H1 (cell line): Measurements from ENCODE around the gene ATG16L1. TPM values are rescaled to one million over a fixed set of nuclear protein-coding genes. Genes with fewer than 3 reads are reported as not detected.

Experiments
- CTCF ChIA-PET: fragments of 300-600 bp; sonication (Branson Sonifier 250); formaldehyde crosslinking; loops from one replicate; lab custom pipeline; 2021; ENCODE audit not compliant: partially characterized antibody; lab: Charles Lee
- POLR2A ChIA-PET: fragments of 300-600 bp; sonication (Branson Sonifier 250); formaldehyde crosslinking; loops from one replicate; lab custom pipeline; 2021; ENCODE audit warnings: inconsistent platforms; ENCODE audit not compliant: partially characterized antibody; lab: Charles Lee
- DNase-seq, 2 experiments: peaks; one replicate each; pipeline versions ENCODE4 v3.0.0 to v3.0.0-alpha.2; 2010 to 2022; ENCODE audit warnings: low spot score in 2 of 2, low read depth in 1 of 2, mixed read lengths in 1 of 2
- FAIRE-seq: peaks from 2 replicates; lab custom pipeline; 2011; peaks lifted over from hg19 to GRCh38; lab: Jason Lieb, UNC
- H2AFZ ChIP-seq: 2 replicates; pipeline ENCODE4 v1.8.1; 2012; ENCODE audit warnings: low read length, inconsistent platforms
- H2AK5ac ChIP-seq: 2 replicates; pipeline ENCODE4 v1.6.1; 2013; ENCODE audit warnings: low read depth, low read length
- H2BK120ac ChIP-seq: replicated peaks from 2 replicates; pipeline ENCODE3; 2013; ENCODE audit warnings: low read depth, low read length, inconsistent platforms
- H2BK12ac ChIP-seq: 2 replicates; pipeline ENCODE4 v1.6.1; 2013; ENCODE audit warnings: low read depth, low read length
- H2BK15ac ChIP-seq: 2 replicates; pipeline ENCODE4 v1.6.1; 2013; ENCODE audit warnings: low read length
- H2BK20ac ChIP-seq: 2 replicates; pipeline ENCODE4 v1.6.1; 2013; ENCODE audit warnings: low read length
- H2BK5ac ChIP-seq: 2 replicates; pipeline ENCODE4 v1.6.1; 2013; ENCODE audit warnings: low read depth, low read length
- H3K14ac ChIP-seq: 2 replicates; pipeline ENCODE4 v1.6.1; 2013; ENCODE audit warnings: inconsistent platforms; ENCODE audit not compliant: insufficient read length
- H3K18ac ChIP-seq: 2 replicates; pipeline ENCODE4 v1.6.1; 2013; ENCODE audit warnings: low read length; ENCODE audit errors: extremely low read depth
- H3K23ac ChIP-seq: 2 replicates; pipeline ENCODE4 v1.6.1; 2013; ENCODE audit warnings: inconsistent platforms; ENCODE audit not compliant: insufficient read length
- H3K23me2 ChIP-seq: 2 replicates; pipeline ENCODE4 v1.6.1; 2013; ENCODE audit warnings: low read depth, low read length
- H3K27ac ChIP-seq: 2 replicates; pipeline ENCODE4 v1.6.1; 2011; ENCODE audit warnings: low read depth, low read length, inconsistent platforms
- H3K27me3 ChIP-seq, 4 experiments: replicated peaks in 1 of 4; 1 replicate in 1 of 4; 2 replicates in 3 of 4; pipeline versions ENCODE4 v1.6.1 to v1.8.1; 2011 to 2013; ENCODE audit warnings: low read length in 3 of 4, mild to moderate bottlenecking in 3 of 4, inconsistent platforms in 2 of 4, mixed read lengths in 2 of 4, moderate library complexity in 1 of 4; ENCODE audit not compliant: control insufficient read depth in 3 of 4, insufficient read depth in 3 of 4; ENCODE audit errors: extremely low read depth in 1 of 4
- H3K36me3 ChIP-seq, 4 experiments: 2 replicates each; pipeline versions ENCODE4 v1.6.1 to v1.8.1; 2011 to 2013; ENCODE audit warnings: mild to moderate bottlenecking in 4 of 4, low read length in 3 of 4, moderate library complexity in 2 of 4, control low read depth in 1 of 4, inconsistent platforms in 1 of 4; ENCODE audit not compliant: insufficient read depth in 4 of 4, control insufficient read depth in 2 of 4
- H3K4ac ChIP-seq: replicated peaks from 2 replicates; pipeline ENCODE3; 2013; ENCODE audit warnings: low read length, low read depth, mixed read lengths, inconsistent platforms; ENCODE audit not compliant: insufficient read length
- H3K4me1 ChIP-seq, 4 experiments: replicated peaks in 1 of 4; 1 replicate in 1 of 4; 2 replicates in 3 of 4; pipeline versions ENCODE4 v1.6.1 to v1.8.1; 2011 to 2013; ENCODE audit warnings: low read length in 3 of 4, inconsistent platforms in 2 of 4, mixed read lengths in 1 of 4; ENCODE audit not compliant: insufficient read depth in 4 of 4, control insufficient read depth in 3 of 4
- H3K4me2 ChIP-seq, 2 experiments: 2 replicates each; pipeline versions ENCODE4 v1.6.1 to v1.8.1; 2011 to 2013; ENCODE audit warnings: low read depth in 2 of 2, low read length in 2 of 2, control low read depth in 1 of 2, inconsistent platforms in 1 of 2, mild to moderate bottlenecking in 1 of 2; ENCODE audit not compliant: insufficient read depth in 1 of 2
- H3K4me3 ChIP-seq, 4 experiments: fragments of 200-600, 300-600 bp in 1 of 4; sonication (generic), shearing (Covaris generic), sonication (Bioruptor Twin) in 1 of 4; 2 replicates each; pipeline versions ENCODE4 v1.5.1 to v1.8.1; 2011 to 2016; ENCODE audit warnings: low read length in 4 of 4, low read depth in 3 of 4, control low read depth in 2 of 4, inconsistent platforms in 2 of 4, mild to moderate bottlenecking in 2 of 4, mixed read lengths in 1 of 4, moderate library complexity in 1 of 4; ENCODE audit not compliant: insufficient read depth in 2 of 4; ENCODE audit errors: extremely low read depth in 1 of 4
- H3K56ac ChIP-seq: replicated peaks from 2 replicates; pipeline ENCODE3; 2013; ENCODE audit warnings: low read depth, mild to moderate bottlenecking, mixed read lengths, low read length, inconsistent platforms; ENCODE audit not compliant: insufficient read length
- H3K79me1 ChIP-seq: 2 replicates; pipeline ENCODE4 v1.6.1; 2013; ENCODE audit warnings: low read depth, low read length, control low read depth
- H3K79me2 ChIP-seq, 2 experiments: 2 replicates each; pipeline versions ENCODE4 v1.6.1 to v1.8.1; 2012 to 2013; ENCODE audit warnings: low read length in 2 of 2, mild to moderate bottlenecking in 2 of 2, inconsistent platforms in 1 of 2; ENCODE audit not compliant: insufficient read depth in 2 of 2, control insufficient read depth in 1 of 2
- H3K9ac ChIP-seq, 4 experiments: replicated peaks in 1 of 4; 1 replicate in 1 of 4; 2 replicates in 3 of 4; pipeline versions ENCODE4 v1.6.1 to v1.8.1; 2011 to 2013; ENCODE audit warnings: low read depth in 3 of 4, low read length in 3 of 4, control low read depth in 2 of 4, mild to moderate bottlenecking in 2 of 4, moderate library complexity in 2 of 4, inconsistent platforms in 1 of 4; ENCODE audit errors: extremely low read depth in 1 of 4
- H3K9me3 ChIP-seq, 2 experiments: 2 replicates each; pipeline versions ENCODE4 v1.6.1 to v1.8.1; 2012 to 2013; ENCODE audit warnings: mild to moderate bottlenecking in 2 of 2, moderate library complexity in 2 of 2, control low read depth in 1 of 2, inconsistent platforms in 1 of 2, low read depth in 1 of 2, low read length in 1 of 2, mixed read lengths in 1 of 2; ENCODE audit not compliant: insufficient read depth in 2 of 2
- H4K20me1 ChIP-seq, 2 experiments: replicated peaks in 1 of 2; 2 replicates each; pipeline versions ENCODE3 to v1.8.1; 2011 to 2013; ENCODE audit warnings: inconsistent platforms in 2 of 2, low read length in 2 of 2, mild to moderate bottlenecking in 1 of 2; ENCODE audit not compliant: insufficient read depth in 2 of 2, control insufficient read depth in 1 of 2
- H4K5ac ChIP-seq: 2 replicates; pipeline ENCODE4 v1.6.1; 2013; ENCODE audit warnings: low read length, low read depth, mixed read lengths, inconsistent platforms; ENCODE audit not compliant: insufficient read length
- H4K8ac ChIP-seq: 2 replicates; pipeline ENCODE4 v1.8.0; 2013; ENCODE audit warnings: mild to moderate bottlenecking, moderate library complexity, low read length, inconsistent platforms; ENCODE audit not compliant: insufficient read depth; ENCODE audit errors: extremely low read depth
- H4K91ac ChIP-seq: replicated peaks from 2 replicates; pipeline ENCODE3; 2013; ENCODE audit warnings: low read length, mixed read lengths, inconsistent platforms; ENCODE audit not compliant: insufficient read length
- ATF2 ChIP-seq: IDR thresholded peaks from 2 replicates; pipeline ENCODE4 v1.6.1; 2012; ENCODE audit warnings: low read length, inconsistent platforms
- BACH1 ChIP-seq: IDR thresholded peaks from 2 replicates; pipeline ENCODE4 v1.6.1; 2012; ENCODE audit warnings: low read length, improper control_type of control experiment
- CTCF ChIP-seq, 3 experiments: IDR thresholded peaks; 1 replicate in 2 of 3; 2 replicates in 1 of 3; pipeline versions ENCODE4 v1.5.1 to v1.6.1; 2011; ENCODE audit warnings: low read length in 3 of 3, mild to moderate bottlenecking in 3 of 3, inconsistent platforms in 2 of 3, low read depth in 1 of 3, moderate library complexity in 1 of 3; ENCODE audit not compliant: insufficient read depth in 1 of 3; ENCODE audit errors: control extremely low read depth in 1 of 3
- EGR1 ChIP-seq: IDR thresholded peaks from 2 replicates; pipeline ENCODE4 v1.6.1; 2011; ENCODE audit warnings: low read depth, low read length, borderline replicate concordance
- MAFK ChIP-seq: IDR thresholded peaks from 2 replicates; pipeline ENCODE4 v1.6.1; 2012; ENCODE audit warnings: low read depth, mild to moderate bottlenecking, improper control_type of control experiment, low read length
- POLR2AphosphoS5 ChIP-seq: IDR thresholded peaks from 2 replicates; pipeline ENCODE4 v1.6.1; 2011; ENCODE audit warnings: low read depth, low read length
- SIN3A ChIP-seq, 2 experiments: IDR thresholded peaks in 1 of 2; conservative IDR thresholded peaks in 1 of 2; 2 replicates each; pipeline ENCODE4 v1.6.1; 2011 to 2012; ENCODE audit warnings: low read length in 2 of 2, improper control_type of control experiment in 1 of 2, low read depth in 1 of 2, mild to moderate bottlenecking in 1 of 2
- SUZ12 ChIP-seq: fragments of 200-600 bp; sonication (generic); IDR thresholded peaks from 2 replicates; pipeline ENCODE4 v1.6.1; 2012; ENCODE audit warnings: mild to moderate bottlenecking, inconsistent platforms, low read length, moderate library complexity, mixed read lengths
- TBP ChIP-seq: IDR thresholded peaks from 2 replicates; pipeline ENCODE4 v1.6.1; 2011; ENCODE audit warnings: low read depth, low read length, improper control_type of control experiment
- YY1 ChIP-seq: IDR thresholded peaks from 2 replicates; pipeline ENCODE4 v1.6.1; 2011; ENCODE audit warnings: low read depth, mild to moderate bottlenecking, low read length
- WGBS, 2 experiments: shearing (Covaris generic) in 1 of 2; methylation state at CpG; one replicate each; pipeline versions ENCODE4 v1.1.6 to v1.1.7; 2013 to 2015; ENCODE audit warnings: low lambda C conversion rate in 2 of 2, mixed read lengths in 2 of 2, inconsistent platforms in 1 of 2, low coverage in 1 of 2, missing lambda C conversion rate in 1 of 2; ENCODE audit not compliant: insufficient replicate concordance in 2 of 2, insufficient coverage in 1 of 2, insufficient read length in 1 of 2; ENCODE audit errors: extremely low coverage in 1 of 2, missing lambda C conversion rate in 1 of 2; 5-methylcytosine and 5-hydroxymethylcytosine counted together
- polyA plus RNA-seq, 7 experiments: library from polyadenylated mRNA; depleted of rRNA in 3 of 7; stranded (reverse) in 5 of 7; unstranded in 2 of 7; fragments of >200 nt in 5 of 7; fragments of 200-250 nt in 2 of 7; gene quantifications; 1 replicate in 5 of 7; 2 replicates in 1 of 7; 4 replicates in 1 of 7; pipeline versions ENCODE4 v1.2.1 to v1.2.3, GENCODE V29; 2011 to 2013; ENCODE audit warnings: missing spikeins in 2 of 7, mixed read lengths in 2 of 7
- total RNA-seq: library from RNA; stranded (reverse); fragmentation: NEBNext Ultra II Directional; extraction: Animal tissue kit (Norgen Biotek cat#: 25700); gene quantifications from 2 replicates; pipeline ENCODE4 v1.2.1, GENCODE V29; 2021

ATG16L1 gene
- total and polyA plus RNA-seq, 2 of the 8 experiments (the other 6 are each of a cell fraction or from before 2014, with no cell fraction given): 18.3 to 31.0 TPM

GRCh38 chr2:233275223-233275622, 23.8 kb downstream of the ATG16L1 start:
- WGBS, 2 experiments: 91% methylated on average over 4 of the region's 4 CpGs; no CpG with 5 or more reads in 1 of the 2 experiments
- FAIRE-seq (no peak), DNase-seq (no peak)
- H3K79me2 ChIP-seq: no peaks in the 10 kb centered on the region
- H2BK5ac ChIP-seq: no peak overlapping the region
- no peaks in the 10 kb centered on the region for H3K23me2 ChIP-seq
- H3K9ac ChIP-seq: no peak overlapping the region
- no peak overlapping the region for H3K56ac ChIP-seq
- no peak overlapping the region for H3K27ac ChIP-seq
- H3K14ac ChIP-seq: no peak overlapping the region
- no peak overlapping the region for H3K18ac ChIP-seq
- H2BK20ac ChIP-seq: no peak overlapping the region
- H3K4me1 ChIP-seq: no peaks in the 10 kb centered on the region
- H4K8ac ChIP-seq: no peak overlapping the region
- H3K9me3 ChIP-seq: no peaks in the 10 kb centered on the region
- no peak overlapping the region for H2BK120ac ChIP-seq
- no peaks in the 10 kb centered on the region for H3K27me3 ChIP-seq
- H3K23ac ChIP-seq: no peak overlapping the region
- no peak overlapping the region for H3K4me2 ChIP-seq
- H3K36me3 ChIP-seq: peaks cover 36 to 92% (median 72%) of the 10 kb centered on the region in 4 experiments
- H2AFZ ChIP-seq: no peak overlapping the region
- no peak overlapping the region for H4K5ac ChIP-seq
- H2AK5ac ChIP-seq: no peak overlapping the region
- no peak overlapping the region for H2BK15ac ChIP-seq
- H4K91ac ChIP-seq: no peak overlapping the region
- H4K20me1 ChIP-seq: peaks cover 0 to 4% of the 10 kb centered on the region in 2 experiments
- H3K79me1 ChIP-seq: no peaks in the 10 kb centered on the region
- ChIA-PET CTCF (interaction anchor here (0.5 to 1.1 kb wide), 4 partner anchors 24 to 480 kb away, joined by 3 read pairs; partner anchors contain the start of gene ATG16L1), POLR2A (interaction anchor here (1.0 kb wide), 1 partner anchor 18 kb away, joined by 3 read pairs; no protein-coding TSS in a partner anchor)
- H3K4ac ChIP-seq: no peak overlapping the region
- no peak overlapping the region for H2BK12ac ChIP-seq
- H3K4me3 ChIP-seq: no peak overlapping the region
- TF ChIP-seq BACH1 (no peak), SUZ12 (no peak), ATF2 (no peak), POLR2AphosphoS5 (no peak), EGR1 (no peak), YY1 (no peak), SIN3A (conservative IDR thresholded peaks at IDR 0.05 in 1 of 2, IDR thresholded peaks at IDR 0.05 in 1 of 2; ENCODE audit: low read depth in 1 of 2, low read length in 2 of 2) (no peak), MAFK (no peak), TBP (no peak), CTCF (IDR thresholded peaks at IDR 0.05; ENCODE audit: control extremely low read depth in 1 of 3, insufficient read depth in 1 of 3, low read depth in 1 of 3, low read length in 3 of 3) (no peak)
